ENCODE results near the gene NTSR1. TPM values are rescaled to one million over a fixed set of nuclear protein-coding genes. Genes with fewer than 3 reads are reported as not detected.

Gene NTSR1
- total and polyA plus RNA-seq, 4 donors: 0.02 to 3.7 (median 0.76) TPM

GRCh38 chr20:62670998-62671397 is 37.6 kb upstream of the NTSR1 start:
- 86 to 90% methylated on average over 17 of the region's 17 CpGs for WGBS, 2 donors
- H3K27ac ChIP-seq (ENCODE audit: low read depth in 1 of 2, low read length in 1 of 2): no peak overlapping the region
- no peaks in the 10 kb centered on the region for H3K27me3 ChIP-seq (ENCODE audit: control insufficient read depth in 3 of 3, insufficient read depth in 3 of 3, low read length in 2 of 3)
- peaks cover 0 to 16% (median 0%) of the 10 kb centered on the region in 4 donors for H3K36me3 ChIP-seq (ENCODE audit: control insufficient read depth in 4 of 4, insufficient read depth in 4 of 4, low read length in 4 of 4)
- no peaks in the 10 kb centered on the region for H3K9me3 ChIP-seq (ENCODE audit: control insufficient read depth in 4 of 4, insufficient read depth in 3 of 4, low read length in 3 of 4)
- no peak for TF ChIP-seq CTCF (IDR thresholded peaks at IDR 0.05; ENCODE audit: control extremely low read depth, extremely low read depth)
- H3K4me3 ChIP-seq: no peak overlapping the region
- no peak overlapping the region for H3K9ac ChIP-seq (ENCODE audit: insufficient read depth in 1 of 2, low read length in 2 of 2)
- no peak for ATAC-seq (ENCODE audit: insufficient read depth, low FRiP score)
- no peak for DNase-seq
- H3K4me1 ChIP-seq (ENCODE audit: control insufficient read depth in 5 of 5, insufficient read depth in 5 of 5, low read length in 5 of 5): peaks cover 0 to 28% (median 6%) of the 10 kb centered on the region in 5 donors

GRCh38 chr20:62671765-62672164 is 36.9 kb upstream of the NTSR1 start:
- Histone ChIP-seq H3K36me3 (ENCODE audit: control insufficient read depth in 4 of 4, insufficient read depth in 4 of 4, low read length in 4 of 4) (peaks cover 0 to 16% (median 0%) of the 10 kb centered on the region in 4 donors), H3K9ac (ENCODE audit: insufficient read depth in 1 of 2, low read length in 2 of 2) (no peak overlapping the region), H3K4me1 (ENCODE audit: control insufficient read depth in 5 of 5, insufficient read depth in 5 of 5, low read length in 5 of 5) (peaks cover 0 to 26% (median under 1%) of the 10 kb centered on the region in 5 donors), H3K9me3 (ENCODE audit: control insufficient read depth in 4 of 4, insufficient read depth in 3 of 4, low read length in 3 of 4) (no peaks in the 10 kb centered on the region), H3K27ac (ENCODE audit: low read depth in 1 of 2, low read length in 1 of 2) (no peak overlapping the region), H3K4me3 (no peak overlapping the region), H3K27me3 (ENCODE audit: control insufficient read depth in 3 of 3, insufficient read depth in 3 of 3, low read length in 2 of 3) (no peaks in the 10 kb centered on the region)
- TF ChIP-seq CTCF (IDR thresholded peaks at IDR 0.05; ENCODE audit: control extremely low read depth, extremely low read depth): no peak
- WGBS, 2 donors: 36 to 64% methylated on average over 15 of the region's 15 CpGs
- no peak for ATAC-seq (ENCODE audit: insufficient read depth, low FRiP score)
- no peak for DNase-seq

- 93 to 94% methylated on average over 11 of the region's 11 CpGs for WGBS, 2 donors
- TF ChIP-seq CTCF (IDR thresholded peaks at IDR 0.05; ENCODE audit: control extremely low read depth, extremely low read depth): no peak
- no peaks in the 10 kb centered on the region for H3K9me3 ChIP-seq (ENCODE audit: control insufficient read depth in 4 of 4, insufficient read depth in 3 of 4, low read length in 3 of 4)
- peaks cover 0 to 4% (median 0%) of the 10 kb centered on the region in 5 donors for H3K4me1 ChIP-seq (ENCODE audit: control insufficient read depth in 5 of 5, insufficient read depth in 5 of 5, low read length in 5 of 5)
- H3K36me3 ChIP-seq (ENCODE audit: control insufficient read depth in 4 of 4, insufficient read depth in 4 of 4, low read length in 4 of 4): peaks cover 0 to 11% (median 0%) of the 10 kb centered on the region in 4 donors
- no peaks in the 10 kb centered on the region for H3K27me3 ChIP-seq (ENCODE audit: control insufficient read depth in 3 of 3, insufficient read depth in 3 of 3, low read length in 2 of 3)
- ATAC-seq (ENCODE audit: insufficient read depth, low FRiP score) (no peak), DNase-seq (no peak)
- no peak overlapping the region for H3K4me3 ChIP-seq
- no peak overlapping the region for H3K9ac ChIP-seq (ENCODE audit: insufficient read depth in 1 of 2, low read length in 2 of 2)
- H3K27ac ChIP-seq (ENCODE audit: low read depth in 1 of 2, low read length in 1 of 2): no peak overlapping the region
Measured at GRCh38 chr20:62674370-62674769, 34.3 kb upstream of the NTSR1 start.
